ENCODE results near the gene ELOVL7. TPM values are rescaled to one million over a fixed set of nuclear protein-coding genes. Genes with fewer than 3 reads are reported as not detected.
"Not testable (repeated sequence)": the region's sequence is repeated elsewhere in the genome, so short reads cannot be mapped to it uniquely, and the experiment has no call there.

Gene ELOVL7
- total and polyA plus RNA-seq, 2 donors = 2.6 to 3.3 TPM

DNA sequence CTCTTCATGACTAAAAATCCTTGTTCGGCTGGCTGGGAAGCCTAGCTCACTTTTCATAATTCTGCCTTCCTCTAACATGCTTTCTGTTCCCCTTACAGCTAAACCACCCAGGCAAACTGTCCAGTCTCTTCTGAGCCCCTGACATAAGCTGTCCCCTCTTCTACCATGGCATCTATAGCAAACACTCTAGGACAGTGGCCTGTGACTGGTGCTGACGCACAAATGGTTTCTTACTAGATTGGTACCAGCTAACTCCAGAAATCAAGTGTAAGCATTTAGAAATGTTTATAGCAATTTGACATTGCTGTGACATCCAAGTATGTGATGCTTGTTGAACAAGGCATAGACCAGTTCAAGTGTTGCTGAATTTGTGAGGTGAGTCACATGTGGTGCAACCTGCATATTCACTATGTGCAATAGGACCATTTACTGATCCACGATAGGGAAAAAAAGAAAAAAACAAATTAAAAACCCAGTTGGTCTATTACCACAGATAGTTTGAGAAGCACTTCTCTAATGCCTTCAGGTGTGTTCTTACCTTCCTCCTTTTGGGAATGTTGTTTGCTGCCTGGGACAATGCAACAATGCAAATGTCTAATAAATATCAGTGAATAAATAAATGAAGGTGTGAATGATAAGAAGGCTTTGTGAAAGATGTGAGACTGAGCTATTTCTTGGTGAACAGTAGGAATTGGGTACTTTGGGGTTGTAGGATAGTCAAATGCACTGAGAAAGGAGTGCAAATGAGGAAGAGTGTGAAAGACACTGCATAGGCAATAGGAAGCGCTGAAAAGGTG is 22.4 kb downstream of the ELOVL7 start:
- WGBS = 95% methylated on average over 4 of the region's 4 CpGs
- H3K4me1 ChIP-seq (ENCODE audit: insufficient read depth) = no peaks in the 10 kb centered on the region
- no peak for DNase-seq (ENCODE audit: extremely low spot score)

GRCh38 chr5:60820593-60821487 is 23.2 kb downstream of the ELOVL7 start:
- Histone ChIP-seq H3K4me3 (ENCODE audit: low read depth, low read length) (no peak overlapping the region), H3K36me3 (ENCODE audit: insufficient read depth) (peaks cover 2% of the 10 kb centered on the region), H3K4me1 (ENCODE audit: insufficient read depth) (no peaks in the 10 kb centered on the region), H3K27ac (ENCODE audit: low read depth) (no peak overlapping the region)
- DNase-seq (ENCODE audit: extremely low spot score) = no peak
- WGBS = 75% methylated on average over 9 of the region's 9 CpGs

More for the DNA sequence above, 22.4 kb downstream of the ELOVL7 start:
- Histone ChIP-seq H3K4me3 (ENCODE audit: low read depth, low read length) (no peak overlapping the region), H3K36me3 (ENCODE audit: insufficient read depth) (no peaks in the 10 kb centered on the region), H3K27ac (ENCODE audit: low read depth) (no peak overlapping the region)

DNA sequence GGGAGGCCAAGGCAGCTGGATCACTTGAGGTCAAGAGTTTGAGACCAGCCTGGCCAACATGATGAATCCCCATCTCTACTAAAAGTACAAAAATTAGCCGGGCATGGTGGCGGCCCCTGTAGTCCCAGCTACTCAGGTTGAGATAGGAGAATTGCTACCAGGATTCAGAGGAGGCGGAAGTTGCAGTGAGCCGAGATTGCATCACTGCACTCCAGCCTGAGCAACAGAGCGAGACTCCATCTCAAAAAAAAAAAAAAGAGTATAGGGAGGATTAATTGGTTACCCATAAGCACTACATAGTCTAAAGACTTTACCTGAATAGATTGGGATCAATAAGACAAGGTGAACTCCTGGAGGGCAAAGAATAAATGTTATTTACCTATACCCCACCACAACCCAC is 27.9 kb downstream of the ELOVL7 start:
- H3K36me3 ChIP-seq (ENCODE audit: insufficient read depth); DNase-seq (ENCODE audit: extremely low spot score); H3K4me1 ChIP-seq (ENCODE audit: insufficient read depth); H3K27ac ChIP-seq (ENCODE audit: low read depth); H3K4me3 ChIP-seq (ENCODE audit: low read depth, low read length): not testable (repeated sequence)
- 88% methylated on average over 5 of the region's 5 CpGs for WGBS

GRCh38 chr5:60814498-60814897 is 29.6 kb downstream of the ELOVL7 start:
- DNase-seq (ENCODE audit: extremely low spot score) = no peak
- Histone ChIP-seq H3K4me1 (ENCODE audit: insufficient read depth) (no peaks in the 10 kb centered on the region), H3K36me3 (ENCODE audit: insufficient read depth) (peaks cover 2% of the 10 kb centered on the region), H3K27ac (ENCODE audit: low read depth) (no peak overlapping the region), H3K4me3 (ENCODE audit: low read depth, low read length) (no peak overlapping the region)
- 69% methylated on average over 2 of the region's 2 CpGs for WGBS

DNA sequence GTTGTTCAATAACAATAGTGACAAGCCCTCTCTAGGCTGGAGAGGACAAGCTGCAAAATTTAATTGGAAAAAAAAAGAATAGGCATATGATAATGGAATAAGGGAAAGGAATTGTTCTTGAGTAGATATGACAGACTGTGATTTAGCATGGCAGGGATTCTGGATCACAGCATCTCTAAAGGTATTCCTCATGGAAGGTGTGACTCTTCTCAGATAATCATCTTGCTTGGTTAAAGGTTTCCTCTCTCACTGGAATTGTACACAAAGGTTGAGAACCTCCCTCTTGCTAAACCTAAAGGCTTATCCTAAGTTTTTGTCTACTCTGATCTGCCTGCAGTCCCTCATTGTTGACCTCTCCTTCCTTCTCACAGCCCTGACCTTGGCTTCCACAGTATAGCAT is 31.6 kb downstream of the ELOVL7 start:
- H3K4me3 ChIP-seq (ENCODE audit: low read depth, low read length) = no peak overlapping the region
- H3K36me3 ChIP-seq (ENCODE audit: insufficient read depth) = peaks cover 2% of the 10 kb centered on the region
- no peaks in the 10 kb centered on the region for H3K4me1 ChIP-seq (ENCODE audit: insufficient read depth)
- no peak overlapping the region for H3K27ac ChIP-seq (ENCODE audit: low read depth)
- DNase-seq (ENCODE audit: extremely low spot score) = no peak

DNA sequence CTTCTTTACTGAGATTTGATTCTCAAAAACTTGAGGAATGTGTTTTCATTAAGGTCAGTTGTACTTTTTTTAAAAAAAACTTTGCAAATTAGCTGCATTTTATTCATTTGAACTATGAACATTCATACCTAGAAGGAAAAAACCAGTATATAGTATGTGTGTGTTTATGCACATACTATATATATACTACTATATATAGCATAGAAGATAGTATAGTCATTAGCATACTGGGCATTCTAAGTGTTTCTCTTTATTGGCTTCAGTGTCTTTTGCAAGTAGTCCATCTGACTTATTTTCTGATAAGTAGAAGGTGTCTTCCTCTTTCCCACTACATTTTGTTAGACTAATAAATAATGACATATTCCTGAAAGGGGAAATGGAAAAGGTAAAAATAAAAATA is 33.0 kb downstream of the ELOVL7 start:
- Histone ChIP-seq H3K36me3 (ENCODE audit: insufficient read depth) (no peaks in the 10 kb centered on the region), H3K4me3 (ENCODE audit: low read depth, low read length) (no peak overlapping the region), H3K4me1 (ENCODE audit: insufficient read depth) (no peaks in the 10 kb centered on the region), H3K27ac (ENCODE audit: low read depth) (no peak overlapping the region)
- no peak for DNase-seq (ENCODE audit: extremely low spot score)

DNA sequence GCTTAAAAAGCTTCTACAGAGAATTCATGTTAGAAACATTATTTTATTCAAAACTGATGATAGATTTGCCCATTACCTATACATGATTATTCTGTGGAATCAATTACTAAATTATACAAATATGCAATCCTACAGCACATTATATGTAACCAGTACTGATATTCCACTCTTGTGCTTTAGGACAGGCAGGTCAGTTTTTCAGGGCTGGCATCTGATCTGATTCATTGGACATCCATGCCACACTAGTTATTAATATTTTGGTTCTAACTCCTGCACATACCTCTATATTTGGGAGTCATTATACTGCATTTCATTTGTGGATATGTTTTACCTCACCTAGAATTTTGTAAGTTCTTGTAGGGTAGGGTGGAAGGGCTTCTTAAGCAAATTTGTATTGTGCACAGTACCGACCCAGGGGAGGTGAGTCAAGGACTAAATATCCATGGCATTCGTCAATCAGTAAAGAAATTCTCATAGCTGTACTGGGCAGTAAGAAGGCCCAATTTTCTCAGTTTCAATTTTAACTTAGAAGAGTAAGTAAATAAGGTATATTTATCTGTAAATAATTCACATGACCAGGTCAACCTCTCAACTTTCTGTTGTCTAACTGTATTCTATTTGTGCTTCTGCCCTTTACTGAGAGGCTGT is 33.5 kb downstream of the ELOVL7 start:
- H3K36me3 ChIP-seq (ENCODE audit: insufficient read depth) = no peaks in the 10 kb centered on the region
- WGBS = 77% methylated on average over 2 of the region's 2 CpGs
- DNase-seq (ENCODE audit: extremely low spot score) = no peak
- no peak overlapping the region for H3K27ac ChIP-seq (ENCODE audit: low read depth)
- H3K4me1 ChIP-seq (ENCODE audit: insufficient read depth) = no peaks in the 10 kb centered on the region
- H3K4me3 ChIP-seq (ENCODE audit: low read depth, low read length) = no peak overlapping the region

DNA sequence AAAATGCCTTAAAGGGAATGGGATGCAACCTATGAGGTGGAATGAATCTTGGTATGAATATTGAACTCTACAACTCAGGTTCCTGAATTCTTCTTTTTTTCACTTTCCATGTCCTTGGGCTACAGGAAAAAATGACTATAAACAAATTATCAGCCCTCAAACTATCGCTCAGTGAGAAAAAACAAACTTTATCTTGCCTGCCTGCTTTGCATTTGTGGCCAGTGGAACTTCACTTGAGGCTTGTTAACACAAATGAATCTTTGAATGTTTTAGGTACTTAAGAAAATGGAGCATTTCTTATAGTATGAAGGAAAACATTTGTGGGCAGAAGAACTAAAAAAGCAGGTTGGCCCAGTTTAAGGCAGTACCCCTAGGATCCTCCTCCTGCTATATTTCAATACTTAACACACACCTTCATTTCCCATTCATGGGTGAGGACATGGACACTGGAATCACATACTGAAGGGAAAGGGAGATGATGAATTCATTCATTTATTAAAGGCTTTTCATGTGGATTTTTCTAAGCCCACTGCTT is 34.1 kb downstream of the ELOVL7 start:
- H3K36me3 ChIP-seq (ENCODE audit: insufficient read depth) = no peaks in the 10 kb centered on the region
- no peak overlapping the region for H3K4me3 ChIP-seq (ENCODE audit: low read depth, low read length)
- DNase-seq (ENCODE audit: extremely low spot score) = no peak
- H3K4me1 ChIP-seq (ENCODE audit: insufficient read depth) = no peaks in the 10 kb centered on the region
- WGBS = 89% methylated on average over 1 of the region's 1 CpG
- H3K27ac ChIP-seq (ENCODE audit: low read depth) = no peak overlapping the region

DNA sequence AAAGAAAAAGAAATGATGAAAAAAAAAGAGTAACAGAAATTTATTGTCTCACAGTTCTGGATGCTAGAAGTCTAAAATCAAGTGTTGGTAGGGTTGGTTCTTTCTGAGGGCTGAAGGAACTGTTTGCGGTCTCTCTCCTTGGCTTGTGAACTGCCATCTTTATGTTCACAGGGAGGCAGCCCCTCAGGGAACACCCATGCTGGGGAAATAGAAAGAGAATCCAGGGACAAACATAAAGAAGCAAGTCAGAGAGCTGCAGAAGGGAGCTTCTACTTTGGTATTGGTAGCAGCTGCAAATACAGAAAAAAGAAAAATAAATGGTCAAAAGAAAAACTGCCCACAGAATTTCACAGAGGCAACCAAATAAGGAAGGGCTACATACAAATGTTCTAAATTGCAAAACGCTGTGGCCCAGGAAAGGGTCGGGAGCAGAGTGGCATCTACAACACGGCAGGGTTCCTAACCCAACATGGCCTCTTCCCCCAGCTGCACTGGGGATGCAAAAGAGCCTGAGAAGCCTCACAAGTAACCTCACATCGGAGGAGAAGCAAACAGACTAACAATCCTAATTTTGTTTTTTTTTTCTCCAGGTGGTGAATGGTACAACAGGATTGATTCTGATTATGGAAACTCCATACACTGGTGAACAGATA is 37.4 kb downstream of the ELOVL7 start:
- no peak for DNase-seq (ENCODE audit: extremely low spot score)
- Histone ChIP-seq H3K36me3 (ENCODE audit: insufficient read depth) (no peaks in the 10 kb centered on the region), H3K4me1 (ENCODE audit: insufficient read depth) (no peaks in the 10 kb centered on the region), H3K27ac (ENCODE audit: low read depth) (no peak overlapping the region), H3K4me3 (ENCODE audit: low read depth, low read length) (no peak overlapping the region)
- 57% methylated on average over 5 of the region's 5 CpGs for WGBS

DNA sequence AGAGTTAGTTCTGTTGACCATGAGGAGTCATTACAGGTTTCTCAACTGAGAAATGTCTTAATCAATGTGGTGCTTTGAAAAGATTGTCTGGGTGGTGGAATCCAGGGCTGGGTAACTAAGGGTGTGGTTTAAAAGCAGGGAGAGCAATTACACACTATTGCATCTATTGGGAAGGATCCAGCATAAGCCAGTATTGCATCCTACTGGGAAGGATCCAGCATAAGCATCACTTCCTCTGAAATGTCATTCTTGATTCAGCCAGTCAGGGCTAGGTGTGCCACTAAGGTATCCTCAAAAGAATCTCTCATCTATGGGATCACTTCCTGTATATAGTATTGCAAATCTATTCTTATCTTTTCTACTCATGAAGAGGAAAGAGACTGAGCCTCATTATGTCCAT is 38.6 kb downstream of the ELOVL7 start:
- Histone ChIP-seq H3K36me3 (ENCODE audit: insufficient read depth) (no peaks in the 10 kb centered on the region), H3K4me1 (ENCODE audit: insufficient read depth) (no peaks in the 10 kb centered on the region), H3K27ac (ENCODE audit: low read depth) (no peak overlapping the region), H3K4me3 (ENCODE audit: low read depth, low read length) (no peak overlapping the region)
- no peak for DNase-seq (ENCODE audit: extremely low spot score)

GRCh38 chr5:60803712-60804111 is 40.4 kb downstream of the ELOVL7 start:
- DNase-seq (ENCODE audit: extremely low spot score) = no peak
- H3K27ac ChIP-seq (ENCODE audit: low read depth) = no peak overlapping the region
- no peaks in the 10 kb centered on the region for H3K4me1 ChIP-seq (ENCODE audit: insufficient read depth)
- H3K4me3 ChIP-seq (ENCODE audit: low read depth, low read length) = no peak overlapping the region
- WGBS = 76% methylated on average over 2 of the region's 2 CpGs
- no peaks in the 10 kb centered on the region for H3K36me3 ChIP-seq (ENCODE audit: insufficient read depth)

DNA sequence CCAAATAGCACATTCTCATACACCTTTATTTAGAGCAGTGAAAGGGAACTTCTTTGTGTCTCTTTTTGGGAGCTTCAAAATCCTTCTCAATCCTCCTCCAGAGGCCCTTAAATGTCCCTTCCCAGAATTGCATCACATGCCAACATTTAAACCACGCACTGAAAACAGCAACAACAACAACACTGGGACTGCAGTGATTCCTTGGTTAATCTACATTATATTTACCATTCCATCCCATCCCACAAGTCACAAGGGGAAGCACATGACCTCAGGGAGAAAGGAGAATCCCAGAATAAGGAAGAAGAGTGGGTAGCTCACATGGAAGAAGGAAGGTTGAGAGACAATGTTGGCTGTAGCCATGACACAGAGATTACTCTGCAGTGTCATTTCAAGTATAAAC is 41.1 kb downstream of the ELOVL7 start:
- Histone ChIP-seq H3K27ac (ENCODE audit: low read depth) (no peak overlapping the region), H3K4me1 (ENCODE audit: insufficient read depth) (no peaks in the 10 kb centered on the region), H3K36me3 (ENCODE audit: insufficient read depth) (no peaks in the 10 kb centered on the region), H3K4me3 (ENCODE audit: low read depth, low read length) (no peak overlapping the region)
- DNase-seq (ENCODE audit: extremely low spot score) = no peak
- 81% methylated on average over 1 of the region's 1 CpG for WGBS

DNA sequence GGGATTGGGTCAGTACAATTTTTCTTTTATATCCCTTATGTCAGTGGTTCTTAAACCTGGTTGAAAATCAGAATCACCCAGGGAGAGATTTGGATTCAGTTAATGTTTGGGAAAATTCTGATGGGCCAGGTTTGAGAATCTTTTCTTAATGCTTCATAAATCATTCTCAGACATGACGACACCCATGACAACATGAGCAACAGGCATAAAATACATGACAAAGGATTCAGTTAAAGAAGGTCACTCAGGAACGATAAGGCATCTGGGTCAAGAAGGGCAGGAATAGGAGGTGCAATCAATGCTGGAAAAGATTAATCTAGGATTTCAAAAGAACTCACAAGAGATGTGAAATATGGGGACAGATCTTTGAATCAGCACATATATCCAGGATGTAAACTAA is 41.8 kb downstream of the ELOVL7 start:
- no peak overlapping the region for H3K4me3 ChIP-seq (ENCODE audit: low read depth, low read length)
- no peaks in the 10 kb centered on the region for H3K36me3 ChIP-seq (ENCODE audit: insufficient read depth)
- no peaks in the 10 kb centered on the region for H3K4me1 ChIP-seq (ENCODE audit: insufficient read depth)
- H3K27ac ChIP-seq (ENCODE audit: low read depth) = no peak overlapping the region
- DNase-seq (ENCODE audit: extremely low spot score) = no peak
- 77% methylated on average over 2 of the region's 2 CpGs for WGBS
